ENCODE measurements around the gene TSEN54. TPM values are rescaled to one million over a fixed set of nuclear protein-coding genes. Genes with fewer than 3 reads are reported as not detected.

The TSEN54 gene
- total RNA-seq, 4 donors from 2014 or later, result 15.4 to 31.2 (median 17.8) TPM

GRCh38 chr17:75563063-75563758, 46.9 kb downstream of the TSEN54 start:
- intact Hi-C loops (cut with DNase I; ENCODE audit: low total_unique reads), result no loop called here
- Histone ChIP-seq H3K27ac (no peak overlapping the region), H3K4me1 (no peaks in the 10 kb centered on the region), H3K36me3 (no peaks in the 10 kb centered on the region), H3K9me3 (no peaks in the 10 kb centered on the region), H3K4me3 (no peak overlapping the region), H3K27me3 (no peaks in the 10 kb centered on the region)
- ATAC-seq (no peak), DNase-seq (no peak)
- TF ChIP-seq POLR2A (IDR thresholded peaks at IDR 0.05) (no peak), CTCF (IDR thresholded peaks at IDR 0.05 in 4 of 5, conservative IDR thresholded peaks at IDR 0.05 in 1 of 5) (no peak)
- in situ Hi-C loops (cut with MboI; ENCODE audit: low sequenced_read_pairs in 4 of 4), result no loop called here

- in situ Hi-C loops (cut with MboI; ENCODE audit: low sequenced_read_pairs in 4 of 4), result no loop called here
- Histone ChIP-seq H3K9me3 (no peaks in the 10 kb centered on the region), H3K36me3 (no peaks in the 10 kb centered on the region), H3K27me3 (no peaks in the 10 kb centered on the region), H3K27ac (no peak overlapping the region), H3K4me1 (no peaks in the 10 kb centered on the region), H3K4me3 (no peak overlapping the region)
- ATAC-seq (no peak), DNase-seq (no peak)
- TF ChIP-seq CTCF (IDR thresholded peaks at IDR 0.05 in 4 of 5, conservative IDR thresholded peaks at IDR 0.05 in 1 of 5), result no peak
- no peak for TF ChIP-seq POLR2A (IDR thresholded peaks at IDR 0.05)
- intact Hi-C loops (cut with DNase I; ENCODE audit: low total_unique reads), result no loop called here
These were observed 47.9 kb downstream of the TSEN54 start for GRCh38 chr17:75564195-75564594.

GRCh38 chr17:75565066-75565465, 48.7 kb downstream of the TSEN54 start:
- no peaks in the 10 kb centered on the region for H3K27me3 ChIP-seq
- intact Hi-C loops (cut with DNase I; ENCODE audit: low total_unique reads), result no loop called here
- no peak for ATAC-seq
- no peaks in the 10 kb centered on the region for H3K9me3 ChIP-seq
- TF ChIP-seq POLR2A (IDR thresholded peaks at IDR 0.05) (no peak), CTCF (IDR thresholded peaks at IDR 0.05 in 4 of 5, conservative IDR thresholded peaks at IDR 0.05 in 1 of 5) (no peak)
- no peaks in the 10 kb centered on the region for H3K4me1 ChIP-seq
- DNase-seq, result no peak
- H3K27ac ChIP-seq, result no peak overlapping the region
- no peaks in the 10 kb centered on the region for H3K36me3 ChIP-seq
- in situ Hi-C loops (cut with MboI; ENCODE audit: low sequenced_read_pairs in 4 of 4), result no loop called here
- H3K4me3 ChIP-seq, result no peak overlapping the region

GRCh38 chr17:75565618-75566017, 49.3 kb downstream of the TSEN54 start:
- no peaks in the 10 kb centered on the region for H3K27me3 ChIP-seq
- DNase-seq, result no peak
- no peak for ATAC-seq
- H3K36me3 ChIP-seq, result no peaks in the 10 kb centered on the region
- in situ Hi-C loops (cut with MboI; ENCODE audit: low sequenced_read_pairs in 4 of 4), result no loop called here
- no peaks in the 10 kb centered on the region for H3K4me1 ChIP-seq
- no peaks in the 10 kb centered on the region for H3K9me3 ChIP-seq
- no peak overlapping the region for H3K4me3 ChIP-seq
- no peak overlapping the region for H3K27ac ChIP-seq
- no peak for TF ChIP-seq POLR2A (IDR thresholded peaks at IDR 0.05)
- no peak for TF ChIP-seq CTCF (IDR thresholded peaks at IDR 0.05 in 4 of 5, conservative IDR thresholded peaks at IDR 0.05 in 1 of 5)
- intact Hi-C loops (cut with DNase I; ENCODE audit: low total_unique reads), result no loop called here

- H3K27ac ChIP-seq, result no peak overlapping the region
- in situ Hi-C loops (cut with MboI; ENCODE audit: low sequenced_read_pairs in 4 of 4) (no loop called here), intact Hi-C loops (cut with DNase I; ENCODE audit: low total_unique reads) (no loop called here)
- no peak for TF ChIP-seq CTCF (IDR thresholded peaks at IDR 0.05 in 4 of 5, conservative IDR thresholded peaks at IDR 0.05 in 1 of 5)
- TF ChIP-seq POLR2A (IDR thresholded peaks at IDR 0.05), result no peak
- H3K9me3 ChIP-seq, result no peaks in the 10 kb centered on the region
- no peaks in the 10 kb centered on the region for H3K36me3 ChIP-seq
- H3K27me3 ChIP-seq, result no peaks in the 10 kb centered on the region
- H3K4me1 ChIP-seq, result no peaks in the 10 kb centered on the region
- ATAC-seq (no peak), DNase-seq (no peak)
- no peak overlapping the region for H3K4me3 ChIP-seq
These were observed 50.1 kb downstream of the TSEN54 start for GRCh38 chr17:75566416-75566815.

Measured in gastrocnemius medialis (tissue), 4 donors.